ENCODE results near the gene FOXA3. TPM values are rescaled to one million over a fixed set of nuclear protein-coding genes. Genes with fewer than 3 reads are reported as not detected.
A peak's percentile ranks its signal among the peaks of the same experiment; 100 is the strongest.

The FOXA3 gene
- total RNA-seq (0.49 and 1.6 TPM in 2 replicates), polyA plus RNA-seq (1.3 and 1.9 TPM in 2 replicates)

GRCh38 chr19:45863840-45864628 is at the start of gene FOXA3:
Gene FOXA3 (plus strand): TSS chr19:45864326. CDS start chr19:45864457, 131 bp downstream.
- Histone ChIP-seq H3K27ac (no peak within 1 kb of the TSS), H3K36me3 (no peaks in the 10 kb centered on the region), H3K4me3 (peak within 1 kb of the TSS; percentile 31), H3K4me1 (ENCODE audit: low read depth) (no peaks in the 10 kb centered on the region), H3K9me3 (ENCODE audit: low read depth) (no peaks in the 10 kb centered on the region), H3K27me3 (no peaks in the 10 kb centered on the region)
- TF ChIP-seq CTCF (IDR thresholded peaks at IDR 0.05; ENCODE audit: low read depth, low read length), result peak; percentile 49
- DNase-seq (ENCODE audit: low read depth in 1 of 2, low spot score in 1 of 2), result peak; percentile 32 to 62

- H3K36me3 ChIP-seq, result no peaks in the 10 kb centered on the region
- H3K4me3 ChIP-seq, result peak within 1 kb of the TSS; percentile 54
- H3K9me3 ChIP-seq (ENCODE audit: low read depth), result no peaks in the 10 kb centered on the region
- DNase-seq (ENCODE audit: low read depth in 1 of 2, low spot score in 1 of 2), result peak in 1 of 2 donors; percentile 33
- H3K27me3 ChIP-seq, result no peaks in the 10 kb centered on the region
- peak within 1 kb of the TSS; percentile 74 for H3K27ac ChIP-seq
- peaks cover 20% of the 10 kb centered on the region for H3K4me1 ChIP-seq (ENCODE audit: low read depth)
- TF ChIP-seq CTCF (IDR thresholded peaks at IDR 0.05; ENCODE audit: low read depth, low read length), result no peak
These were observed 49.2 kb upstream of the FOXA3 start, which contains the start of gene RSPH6A for GRCh38 chr19:45814851-45815480. Gene RSPH6A (minus strand): TSS chr19:45815308. CDS start chr19:45815176, 132 bp downstream.

GRCh38 chr19:45815481-45816216 is 48.5 kb upstream of the FOXA3 start:
- no peaks in the 10 kb centered on the region for H3K27me3 ChIP-seq
- H3K27ac ChIP-seq, result peak overlapping the region; percentile 74
- H3K9me3 ChIP-seq (ENCODE audit: low read depth), result no peaks in the 10 kb centered on the region
- peak overlapping the region; percentile 54 for H3K4me3 ChIP-seq
- H3K36me3 ChIP-seq, result no peaks in the 10 kb centered on the region
- TF ChIP-seq CTCF (IDR thresholded peaks at IDR 0.05; ENCODE audit: low read depth, low read length), result no peak
- peaks cover 20% of the 10 kb centered on the region for H3K4me1 ChIP-seq (ENCODE audit: low read depth)
- peak; percentile 27 to 89 for DNase-seq (ENCODE audit: low read depth in 1 of 2, low spot score in 1 of 2)

GRCh38 chr19:45816236-45817009 is 47.7 kb upstream of the FOXA3 start:
- H3K4me3 ChIP-seq, result peak overlapping the region; percentile 54
- no peak for DNase-seq (ENCODE audit: low read depth in 1 of 2, low spot score in 1 of 2)
- H3K27me3 ChIP-seq, result no peaks in the 10 kb centered on the region
- no peak for TF ChIP-seq CTCF (IDR thresholded peaks at IDR 0.05; ENCODE audit: low read depth, low read length)
- no peaks in the 10 kb centered on the region for H3K9me3 ChIP-seq (ENCODE audit: low read depth)
- H3K27ac ChIP-seq, result peak overlapping the region; percentile 74
- peaks cover 20% of the 10 kb centered on the region for H3K4me1 ChIP-seq (ENCODE audit: low read depth)
- peaks cover 3% of the 10 kb centered on the region for H3K36me3 ChIP-seq

All from cardiac muscle cell (in vitro differentiated cells and primary cell).